ENCODE results near the gene RHO. TPM values are rescaled to one million over a fixed set of nuclear protein-coding genes. Genes with fewer than 3 reads are reported as not detected.
"Not testable (repeated sequence)": the region's sequence is repeated elsewhere in the genome, so short reads cannot be mapped to it uniquely, and the experiment has no call there.

RHO gene
- total RNA-seq, 5 donors from 2014 or later (not counting 1 experiment from before 2014, with no cell fraction given): 0.09 to 0.10 TPM; not detected in 3

- DNase-seq; H3K4me3 ChIP-seq (ENCODE audit: control insufficient read depth in 1 of 2, extremely low read depth in 1 of 2, low read length in 1 of 2); H3K4me1 Mint-ChIP-seq; H3K27ac Mint-ChIP-seq; POLR2A ChIA-PET; H3K27me3 Mint-ChIP-seq; H3K27ac ChIP-seq (ENCODE audit: low read length); H3K4me1 ChIP-seq (ENCODE audit: control insufficient read depth in 1 of 2, extremely low read depth in 1 of 2, insufficient read depth in 2 of 2, low read length in 2 of 2); H3K9me3 ChIP-seq; ATAC-seq (replicated peaks in 1 of 4); H3K9me3 Mint-ChIP-seq; H3K4me3 Mint-ChIP-seq; H3K36me3 ChIP-seq (ENCODE audit: control insufficient read depth in 2 of 2, extremely low read depth in 1 of 2, insufficient read depth in 1 of 2, low read length in 1 of 2); H3K27me3 ChIP-seq (replicated peaks in 1 of 2; ENCODE audit: control insufficient read depth in 2 of 2, extremely low read depth in 1 of 2, insufficient read depth in 2 of 2, low read length in 1 of 2): not testable (repeated sequence)
- 76% methylated on average over 3 of the region's 4 CpGs for whole genome bisulfite sequencing (ENCODE audit: insufficient coverage)
- CTCF ChIA-PET: interaction anchor here (0.6 to 2.1 kb wide), 2 partner anchors 137 to 592 kb away, joined by 3 to 6 read pairs; no protein-coding TSS in a partner anchor
- H3K36me3 Mint-ChIP-seq: peaks cover 39% of the 10 kb centered on the region
Observed at GRCh38 chr3:129491077-129491476, 37.4 kb upstream of the RHO start.

DNA sequence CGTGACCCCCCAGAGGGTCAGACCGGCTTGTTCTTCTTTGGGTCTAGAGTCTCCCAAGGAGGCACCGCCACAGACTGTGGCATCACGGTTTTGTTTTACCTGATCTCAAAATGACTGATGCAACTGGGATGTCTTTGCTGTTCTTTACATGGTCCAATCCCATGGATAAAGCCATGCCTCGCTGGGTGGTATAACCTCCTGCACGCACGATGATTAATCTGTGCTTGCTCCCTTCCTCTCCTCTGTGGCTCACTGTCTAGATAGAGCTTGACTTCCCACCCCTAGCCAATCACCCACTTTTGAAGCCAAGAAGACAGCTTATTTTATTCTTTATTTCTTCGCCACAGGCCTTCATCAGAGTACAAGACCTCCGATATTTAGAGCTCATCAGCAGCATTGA lies 36.6 kb upstream of the RHO start:
- Histone ChIP-seq H3K27me3 (replicated peaks in 1 of 2; ENCODE audit: control insufficient read depth in 2 of 2, extremely low read depth in 1 of 2, insufficient read depth in 2 of 2, low read length in 1 of 2) (no peaks in the 10 kb centered on the region), H3K4me3 (ENCODE audit: control insufficient read depth in 1 of 2, extremely low read depth in 1 of 2, low read length in 1 of 2) (no peak overlapping the region), H3K4me1 (ENCODE audit: control insufficient read depth in 1 of 2, extremely low read depth in 1 of 2, insufficient read depth in 2 of 2, low read length in 2 of 2) (peaks cover 0 to 4% of the 10 kb centered on the region in 2 experiments), H3K36me3 (ENCODE audit: control insufficient read depth in 2 of 2, extremely low read depth in 1 of 2, insufficient read depth in 1 of 2, low read length in 1 of 2) (peaks cover 3 to 7% of the 10 kb centered on the region in 2 donors), H3K9me3 (no peaks in the 10 kb centered on the region), H3K27ac (ENCODE audit: low read length) (no peak overlapping the region)
- H3K36me3 Mint-ChIP-seq: peaks cover 42% of the 10 kb centered on the region
- H3K9me3 Mint-ChIP-seq: no peaks in the 10 kb centered on the region
- ChIA-PET POLR2A (interaction anchor here in 1 of 2 donors (0.6 kb wide), 1 partner anchor 85 kb away, joined by 4 read pairs; no protein-coding TSS in a partner anchor), CTCF (interaction anchor here (0.7 to 1.2 kb wide), 4 partner anchors 48 to 332 kb away, joined by 3 to 4 read pairs (median 3); no protein-coding TSS in a partner anchor)
- ATAC-seq (replicated peaks in 1 of 4) (no peak), DNase-seq (no peak)
- no peak overlapping the region for H3K4me3 Mint-ChIP-seq
- peaks cover 0 to 2% (median 0%) of the 10 kb centered on the region in 3 donors for H3K4me1 Mint-ChIP-seq
- no peaks in the 10 kb centered on the region for H3K27me3 Mint-ChIP-seq
- H3K27ac Mint-ChIP-seq: no peak overlapping the region
- WGBS (ENCODE audit: insufficient coverage): 95% methylated on average over 6 of the region's 9 CpGs

GRCh38 chr3:129492691-129493090 lies 35.7 kb upstream of the RHO start:
- Mint-ChIP-seq H3K9me3 (no peaks in the 10 kb centered on the region), H3K4me3 (no peak overlapping the region), H3K36me3 (peaks cover 42% of the 10 kb centered on the region), H3K4me1 (peaks cover 0 to 2% (median 0%) of the 10 kb centered on the region in 3 donors), H3K27me3 (no peaks in the 10 kb centered on the region), H3K27ac (no peak overlapping the region)
- H3K4me1 ChIP-seq (ENCODE audit: control insufficient read depth in 1 of 2, extremely low read depth in 1 of 2, insufficient read depth in 2 of 2, low read length in 2 of 2): peaks cover 0 to 4% of the 10 kb centered on the region in 2 experiments
- H3K27me3 ChIP-seq (replicated peaks in 1 of 2; ENCODE audit: control insufficient read depth in 2 of 2, extremely low read depth in 1 of 2, insufficient read depth in 2 of 2, low read length in 1 of 2): no peaks in the 10 kb centered on the region
- DNase-seq (no peak), ATAC-seq (replicated peaks in 1 of 4) (no peak)
- peaks cover 3 to 7% of the 10 kb centered on the region in 2 donors for H3K36me3 ChIP-seq (ENCODE audit: control insufficient read depth in 2 of 2, extremely low read depth in 1 of 2, insufficient read depth in 1 of 2, low read length in 1 of 2)
- no peak overlapping the region for H3K4me3 ChIP-seq (ENCODE audit: control insufficient read depth in 1 of 2, extremely low read depth in 1 of 2, low read length in 1 of 2)
- WGBS (ENCODE audit: insufficient coverage): no CpG with 5 or more reads among the region's 4 CpGs
- CTCF ChIA-PET: interaction anchor here (0.6 to 1.2 kb wide), 5 partner anchors 12 to 331 kb away, joined by 3 to 4 read pairs (median 3); no protein-coding TSS in a partner anchor
- H3K9me3 ChIP-seq: no peaks in the 10 kb centered on the region
- POLR2A ChIA-PET: interaction anchor here in 1 of 2 donors (0.6 kb wide), 1 partner anchor 176 kb away, joined by 7 read pairs; no protein-coding TSS in a partner anchor
- no peak overlapping the region for H3K27ac ChIP-seq (ENCODE audit: low read length)

- H3K27me3 Mint-ChIP-seq: no peaks in the 10 kb centered on the region
- ChIA-PET CTCF (interaction anchor here (0.5 to 1.2 kb wide), 3 partner anchors 13 to 259 kb away, joined by 3 to 4 read pairs (median 3); no protein-coding TSS in a partner anchor), POLR2A (interaction anchor here in 1 of 2 donors (0.6 kb wide), 1 partner anchor 175 kb away, joined by 7 read pairs; no protein-coding TSS in a partner anchor)
- DNase-seq (no peak), ATAC-seq (replicated peaks in 1 of 4) (no peak)
- H3K4me3 ChIP-seq (ENCODE audit: control insufficient read depth in 1 of 2, extremely low read depth in 1 of 2, low read length in 1 of 2): no peak overlapping the region
- peaks cover 0 to 2% (median 0%) of the 10 kb centered on the region in 3 donors for H3K4me1 Mint-ChIP-seq
- H3K36me3 ChIP-seq (ENCODE audit: control insufficient read depth in 2 of 2, extremely low read depth in 1 of 2, insufficient read depth in 1 of 2, low read length in 1 of 2): peaks cover 3 to 7% of the 10 kb centered on the region in 2 donors
- no peaks in the 10 kb centered on the region for H3K9me3 ChIP-seq
- H3K36me3 Mint-ChIP-seq: peaks cover 43% of the 10 kb centered on the region
- H3K27me3 ChIP-seq (replicated peaks in 1 of 2; ENCODE audit: control insufficient read depth in 2 of 2, extremely low read depth in 1 of 2, insufficient read depth in 2 of 2, low read length in 1 of 2): no peaks in the 10 kb centered on the region
- no peaks in the 10 kb centered on the region for H3K9me3 Mint-ChIP-seq
- 100% methylated on average over 2 of the region's 4 CpGs for WGBS (ENCODE audit: insufficient coverage)
- H3K27ac Mint-ChIP-seq: no peak overlapping the region
- peaks cover 0 to 4% of the 10 kb centered on the region in 2 experiments for H3K4me1 ChIP-seq (ENCODE audit: control insufficient read depth in 1 of 2, extremely low read depth in 1 of 2, insufficient read depth in 2 of 2, low read length in 2 of 2)
- no peak overlapping the region for H3K4me3 Mint-ChIP-seq
- no peak overlapping the region for H3K27ac ChIP-seq (ENCODE audit: low read length)
Observed at GRCh38 chr3:129493206-129493605, 35.2 kb upstream of the RHO start.

DNA sequence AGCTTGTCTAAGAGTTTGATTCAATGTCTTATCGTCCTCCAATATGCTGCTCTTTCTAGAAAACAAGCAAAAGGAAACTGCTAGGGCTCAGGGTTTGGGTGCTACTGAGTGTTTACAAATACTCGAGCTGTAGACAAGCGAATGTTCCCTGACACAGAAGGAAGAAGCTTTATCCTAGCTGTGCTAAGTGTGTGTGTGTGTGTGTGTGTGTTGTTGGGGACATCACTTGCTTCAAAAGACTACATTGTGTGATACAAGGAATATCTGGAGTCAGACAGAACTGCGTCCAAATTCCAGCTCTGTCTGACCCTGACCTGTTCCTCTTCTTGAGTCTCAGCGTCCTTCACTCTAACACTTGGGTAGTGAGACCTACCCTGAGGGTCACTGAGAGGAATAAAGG lies 33.9 kb upstream of the RHO start:
- H3K36me3 Mint-ChIP-seq: peaks cover 38% of the 10 kb centered on the region
- WGBS (ENCODE audit: insufficient coverage): 100% methylated on average over 2 of the region's 5 CpGs
- H3K27ac Mint-ChIP-seq: not testable (repeated sequence)

GRCh38 chr3:129495006-129495639 lies 33.3 kb upstream of the RHO start:
- H3K9me3 Mint-ChIP-seq; H3K9me3 ChIP-seq; H3K27ac Mint-ChIP-seq; POLR2A ChIA-PET; H3K27me3 Mint-ChIP-seq; ATAC-seq (replicated peaks in 1 of 4); CTCF ChIA-PET; H3K4me1 Mint-ChIP-seq; DNase-seq; H3K4me1 ChIP-seq (ENCODE audit: control insufficient read depth in 1 of 2, extremely low read depth in 1 of 2, insufficient read depth in 2 of 2, low read length in 2 of 2); H3K27ac ChIP-seq (ENCODE audit: low read length); H3K4me3 Mint-ChIP-seq; H3K4me3 ChIP-seq (ENCODE audit: control insufficient read depth in 1 of 2, extremely low read depth in 1 of 2, low read length in 1 of 2); H3K36me3 ChIP-seq (ENCODE audit: control insufficient read depth in 2 of 2, extremely low read depth in 1 of 2, insufficient read depth in 1 of 2, low read length in 1 of 2); H3K27me3 ChIP-seq (replicated peaks in 1 of 2; ENCODE audit: control insufficient read depth in 2 of 2, extremely low read depth in 1 of 2, insufficient read depth in 2 of 2, low read length in 1 of 2): not testable (repeated sequence)
- H3K36me3 Mint-ChIP-seq: peaks cover 43% of the 10 kb centered on the region
- WGBS (ENCODE audit: insufficient coverage): 100% methylated on average over 5 of the region's 10 CpGs

More for the DNA sequence above, 33.9 kb upstream of the RHO start:
- H3K4me1 Mint-ChIP-seq; H3K4me1 ChIP-seq (ENCODE audit: control insufficient read depth in 1 of 2, extremely low read depth in 1 of 2, insufficient read depth in 2 of 2, low read length in 2 of 2); H3K27ac ChIP-seq (ENCODE audit: low read length); POLR2A ChIA-PET; H3K27me3 ChIP-seq (replicated peaks in 1 of 2; ENCODE audit: control insufficient read depth in 2 of 2, extremely low read depth in 1 of 2, insufficient read depth in 2 of 2, low read length in 1 of 2); ATAC-seq (replicated peaks in 1 of 4); H3K4me3 Mint-ChIP-seq; H3K4me3 ChIP-seq (ENCODE audit: control insufficient read depth in 1 of 2, extremely low read depth in 1 of 2, low read length in 1 of 2); DNase-seq; H3K36me3 ChIP-seq (ENCODE audit: control insufficient read depth in 2 of 2, extremely low read depth in 1 of 2, insufficient read depth in 1 of 2, low read length in 1 of 2); H3K9me3 Mint-ChIP-seq; H3K9me3 ChIP-seq; H3K27me3 Mint-ChIP-seq: not testable (repeated sequence)
- CTCF ChIA-PET: interaction anchor here in 1 of 2 donors (0.7 kb wide), 1 partner anchor 48 kb away, joined by 4 read pairs; no protein-coding TSS in a partner anchor
